HepG2 (cell line): ENCODE data around the gene VPS13C. TPM values are rescaled to one million over a fixed set of nuclear protein-coding genes. Genes with fewer than 3 reads are reported as not detected.

ENCODE experiments used
- ATM ChIP-seq: fragments of 450-650 bp; IDR thresholded peaks from 2 replicates; pipeline ENCODE4 v1.7.1; 2017; ENCODE audit warnings: mild to moderate bottlenecking, borderline replicate concordance
- GZF1 ChIP-seq: sonication (generic); formaldehyde crosslinking; IDR thresholded peaks from 2 replicates; pipeline ENCODE4 v1.5.1; 2020; ENCODE audit warnings: mild to moderate bottlenecking, missing genetic modification reagents
- HNRNPUL1 ChIP-seq: fragments of 200-400 bp; formaldehyde crosslinking; IDR thresholded peaks from 2 replicates; pipeline ENCODE4 v1.6.1; 2017; ENCODE audit warnings: low read depth, mild to moderate bottlenecking, low read length, moderate library complexity
- MXI1 ChIP-seq: IDR thresholded peaks from 3 replicates; pipeline ENCODE4 v1.6.1; 2012; ENCODE audit warnings: low read depth, low read length, inconsistent platforms, borderline replicate concordance
- NFE2L2 ChIP-seq: fragments of 150-350 bp; IDR thresholded peaks from 2 replicates; pipeline ENCODE4 v1.6.1; 2014; ENCODE audit warnings: low read length
- NFIC ChIP-seq: IDR thresholded peaks from 2 replicates; pipeline ENCODE4 v1.6.1; 2012; ENCODE audit warnings: mild to moderate bottlenecking, low read length, inconsistent platforms
- SP140L ChIP-seq: sonication (generic); formaldehyde crosslinking; IDR thresholded peaks from 2 replicates; pipeline ENCODE4 v1.4.0; 2020; ENCODE audit warnings: missing genetic modification reagents, borderline replicate concordance
- SSRP1 ChIP-seq: IDR thresholded peaks from 2 replicates; pipeline ENCODE4 v1.6.1; 2016; ENCODE audit warnings: control low read depth
- ZBTB46 ChIP-seq: sonication (generic); formaldehyde crosslinking; IDR thresholded peaks from 2 replicates; pipeline ENCODE4 v1.4.0; 2020; ENCODE audit warnings: mild to moderate bottlenecking, missing genetic modification reagents, borderline replicate concordance
- ZNF235 ChIP-seq: sonication (generic); formaldehyde crosslinking; IDR thresholded peaks from 2 replicates; pipeline ENCODE4 v1.8.1; 2023; ENCODE audit warnings: mild to moderate bottlenecking, missing genetic modification reagents, borderline replicate concordance
- ZNF256 ChIP-seq: sonication (generic); formaldehyde crosslinking; conservative IDR thresholded peaks from 2 replicates; pipeline ENCODE4 v1.4.0; 2020; ENCODE audit warnings: missing genetic modification reagents
- ZNF333 ChIP-seq: sonication (generic); formaldehyde crosslinking; IDR thresholded peaks from 2 replicates; pipeline ENCODE4 v1.4.0; 2020; ENCODE audit warnings: mild to moderate bottlenecking, missing genetic modification reagents, borderline replicate concordance
- ZNF451 ChIP-seq: sonication (generic); formaldehyde crosslinking; IDR thresholded peaks from 2 replicates; pipeline ENCODE4 v1.5.0; 2020; ENCODE audit warnings: mild to moderate bottlenecking, missing genetic modification reagents
- ZNF484 ChIP-seq: sonication (generic); formaldehyde crosslinking; IDR thresholded peaks from 2 replicates; pipeline ENCODE4 v1.5.1; 2020; ENCODE audit warnings: mild to moderate bottlenecking, low read depth, missing genetic modification reagents, borderline replicate concordance
- ZNF510 ChIP-seq: sonication (generic); formaldehyde crosslinking; IDR thresholded peaks from 2 replicates; pipeline ENCODE4 v1.4.0; 2020; ENCODE audit warnings: low read depth, mild to moderate bottlenecking, missing genetic modification reagents
- ZNF772 ChIP-seq: sonication (generic); formaldehyde crosslinking; IDR thresholded peaks from 2 replicates; pipeline ENCODE4 v1.5.0; 2020; ENCODE audit warnings: mild to moderate bottlenecking, missing genetic modification reagents
- ZNF781 ChIP-seq: sonication (generic); formaldehyde crosslinking; IDR thresholded peaks from 2 replicates; pipeline ENCODE4 v1.5.1; 2020; ENCODE audit warnings: borderline replicate concordance, mild to moderate bottlenecking, missing genetic modification reagents; ENCODE audit errors: not compliant biosample characterization
- ZSCAN20 ChIP-seq: sonication (generic); formaldehyde crosslinking; IDR thresholded peaks from 2 replicates; pipeline ENCODE4 v1.4.0; 2020; ENCODE audit warnings: missing genetic modification reagents, mild to moderate bottlenecking, borderline replicate concordance
- polyA plus RNA-seq, 8 experiments: library from polyadenylated mRNA; depleted of rRNA in 3 of 8; stranded (reverse) in 7 of 8; unstranded in 1 of 8; fragments of >200 nt; fragmentation: Illumina TruSeq in 4 of 8; extraction: Trizol in 4 of 8; gene quantifications; 2 replicates each; pipeline versions ENCODE4 v1.2.1 to v1.2.3, GENCODE V29; 2011 to 2016; ENCODE audit warnings: low read depth in 4 of 8, missing spikeins in 1 of 8, mixed read lengths in 1 of 8; ENCODE audit not compliant: insufficient read depth in 1 of 8
- total RNA-seq, 5 experiments: library from RNA; depleted of rRNA; stranded (reverse); fragments of >200 nt; fragmentation: Illumina TruSeq; extraction: Trizol; gene quantifications; 2 replicates each; pipeline ENCODE4 v1.2.3, GENCODE V29; 2016; ENCODE audit warnings: low read depth in 1 of 5
- TF ChIP-seq, protein P1 (sequence below): sonication (generic); formaldehyde crosslinking; IDR thresholded peaks from 2 replicates; pipeline ENCODE4 v1.4.0; 2020; ENCODE audit warnings: mild to moderate bottlenecking, missing genetic modification reagents
- TF ChIP-seq, protein P2 (sequence below): sonication (generic); formaldehyde crosslinking; IDR thresholded peaks from 2 replicates; pipeline ENCODE4 v1.4.0; 2020; ENCODE audit warnings: missing genetic modification reagents
- TF ChIP-seq, protein P3 (sequence below): sonication (generic); formaldehyde crosslinking; IDR thresholded peaks from 2 replicates; pipeline ENCODE4 v1.4.0; 2020; ENCODE audit warnings: mild to moderate bottlenecking, missing genetic modification reagents
- TF ChIP-seq, protein P4 (sequence below): sonication (generic); formaldehyde crosslinking; IDR thresholded peaks from 2 replicates; pipeline ENCODE4 v1.5.0; 2020; ENCODE audit warnings: mild to moderate bottlenecking, missing genetic modification reagents, borderline replicate concordance

Gene VPS13C
- total and polyA plus RNA-seq, 2 of the 13 experiments (the other 11 are each of a cell fraction or from before 2014, with no cell fraction given): 10.9 to 26.8 TPM

DNA sequence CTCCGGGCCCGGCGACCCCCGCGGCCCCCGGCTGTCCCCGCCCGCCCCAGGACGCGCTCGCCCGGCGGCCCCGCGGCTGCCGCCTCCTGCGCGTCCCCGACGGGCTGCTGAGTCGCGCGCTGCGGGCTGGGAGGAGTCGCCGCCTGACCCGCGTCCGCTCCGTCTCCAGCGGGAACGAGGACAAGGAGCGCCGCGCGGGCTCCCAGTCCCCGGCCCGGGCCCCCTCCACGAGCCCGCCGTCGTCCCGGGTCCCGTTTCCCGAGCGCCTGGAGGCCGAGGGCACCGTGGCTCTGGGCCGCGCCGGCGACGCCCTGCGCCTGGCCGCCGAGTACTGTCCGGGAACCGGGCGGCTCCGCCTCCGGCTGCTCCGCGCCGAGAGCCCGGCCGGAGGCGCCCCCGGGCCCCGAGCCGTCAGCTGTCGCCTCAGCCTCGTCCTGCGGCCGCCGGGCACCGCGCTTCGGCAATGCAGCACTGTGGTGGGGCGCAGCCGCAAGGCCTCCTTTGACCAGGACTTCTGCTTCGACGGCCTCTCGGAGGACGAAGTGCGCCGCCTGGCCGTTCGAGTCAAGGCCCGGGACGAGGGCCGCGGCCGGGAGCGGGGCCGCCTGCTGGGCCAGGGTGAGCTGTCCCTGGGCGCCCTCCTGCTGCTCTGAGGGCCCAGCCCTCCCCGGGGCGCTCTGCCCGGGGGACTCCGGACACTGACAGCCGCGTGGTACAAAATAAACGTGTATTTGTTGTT lies 8.0 kb upstream of the VPS13C start (continued):
- no peak for TF ChIP-seq MXI1
- no peak for TF ChIP-seq ATM
- TF ChIP-seq ZNF451 (CRISPR knock-in tag): peak; percentile 21; the same call in 1 of the 2 replicates
- TF ChIP-seq, protein P1, sequence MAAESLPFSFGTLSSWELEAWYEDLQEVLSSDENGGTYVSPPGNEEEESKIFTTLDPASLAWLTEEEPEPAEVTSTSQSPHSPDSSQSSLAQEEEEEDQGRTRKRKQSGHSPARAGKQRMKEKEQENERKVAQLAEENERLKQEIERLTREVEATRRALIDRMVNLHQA (CRISPR knock-in tag): no peak
- TF ChIP-seq ZNF510: no peak
- no peak for TF ChIP-seq ZSCAN20 (CRISPR knock-in tag)
- TF ChIP-seq, protein P2, sequence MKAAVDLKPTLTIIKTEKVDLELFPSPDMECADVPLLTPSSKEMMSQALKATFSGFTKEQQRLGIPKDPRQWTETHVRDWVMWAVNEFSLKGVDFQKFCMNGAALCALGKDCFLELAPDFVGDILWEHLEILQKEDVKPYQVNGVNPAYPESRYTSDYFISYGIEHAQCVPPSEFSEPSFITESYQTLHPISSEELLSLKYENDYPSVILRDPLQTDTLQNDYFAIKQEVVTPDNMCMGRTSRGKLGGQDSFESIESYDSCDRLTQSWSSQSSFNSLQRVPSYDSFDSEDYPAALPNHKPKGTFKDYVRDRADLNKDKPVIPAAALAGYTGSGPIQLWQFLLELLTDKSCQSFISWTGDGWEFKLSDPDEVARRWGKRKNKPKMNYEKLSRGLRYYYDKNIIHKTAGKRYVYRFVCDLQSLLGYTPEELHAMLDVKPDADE: no peak
- no peak for TF ChIP-seq SP140L
- TF ChIP-seq ZNF256: no peak
- TF ChIP-seq GZF1 (CRISPR knock-in tag): no peak
- no peak for TF ChIP-seq NFIC
- TF ChIP-seq ZNF235 (CRISPR knock-in tag): no peak
- TF ChIP-seq, protein P3, sequence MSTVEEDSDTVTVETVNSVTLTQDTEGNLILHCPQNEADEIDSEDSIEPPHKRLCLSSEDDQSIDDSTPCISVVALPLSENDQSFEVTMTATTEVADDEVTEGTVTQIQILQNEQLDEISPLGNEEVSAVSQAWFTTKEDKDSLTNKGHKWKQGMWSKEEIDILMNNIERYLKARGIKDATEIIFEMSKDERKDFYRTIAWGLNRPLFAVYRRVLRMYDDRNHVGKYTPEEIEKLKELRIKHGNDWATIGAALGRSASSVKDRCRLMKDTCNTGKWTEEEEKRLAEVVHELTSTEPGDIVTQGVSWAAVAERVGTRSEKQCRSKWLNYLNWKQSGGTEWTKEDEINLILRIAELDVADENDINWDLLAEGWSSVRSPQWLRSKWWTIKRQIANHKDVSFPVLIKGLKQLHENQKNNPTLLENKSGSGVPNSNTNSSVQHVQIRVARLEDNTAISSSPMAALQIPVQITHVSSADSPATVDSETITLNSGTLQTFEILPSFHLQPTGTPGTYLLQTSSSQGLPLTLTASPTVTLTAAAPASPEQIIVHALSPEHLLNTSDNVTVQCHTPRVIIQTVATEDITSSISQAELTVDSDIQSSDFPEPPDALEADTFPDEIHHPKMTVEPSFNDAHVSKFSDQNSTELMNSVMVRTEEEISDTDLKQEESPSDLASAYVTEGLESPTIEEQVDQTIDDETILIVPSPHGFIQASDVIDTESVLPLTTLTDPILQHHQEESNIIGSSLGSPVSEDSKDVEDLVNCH (CRISPR knock-in tag): no peak
- no peak for TF ChIP-seq HNRNPUL1
- TF ChIP-seq NFE2L2: no peak
- no peak for TF ChIP-seq ZBTB46 (CRISPR knock-in tag)
- no peak for TF ChIP-seq ZNF781 (CRISPR knock-in tag)
- TF ChIP-seq ZNF772: peak; percentile 30; the same call in 1 of the 2 replicates
- TF ChIP-seq ZNF484: no peak
- TF ChIP-seq SSRP1 (CRISPR knock-in tag): no peak
- TF ChIP-seq, protein P4, sequence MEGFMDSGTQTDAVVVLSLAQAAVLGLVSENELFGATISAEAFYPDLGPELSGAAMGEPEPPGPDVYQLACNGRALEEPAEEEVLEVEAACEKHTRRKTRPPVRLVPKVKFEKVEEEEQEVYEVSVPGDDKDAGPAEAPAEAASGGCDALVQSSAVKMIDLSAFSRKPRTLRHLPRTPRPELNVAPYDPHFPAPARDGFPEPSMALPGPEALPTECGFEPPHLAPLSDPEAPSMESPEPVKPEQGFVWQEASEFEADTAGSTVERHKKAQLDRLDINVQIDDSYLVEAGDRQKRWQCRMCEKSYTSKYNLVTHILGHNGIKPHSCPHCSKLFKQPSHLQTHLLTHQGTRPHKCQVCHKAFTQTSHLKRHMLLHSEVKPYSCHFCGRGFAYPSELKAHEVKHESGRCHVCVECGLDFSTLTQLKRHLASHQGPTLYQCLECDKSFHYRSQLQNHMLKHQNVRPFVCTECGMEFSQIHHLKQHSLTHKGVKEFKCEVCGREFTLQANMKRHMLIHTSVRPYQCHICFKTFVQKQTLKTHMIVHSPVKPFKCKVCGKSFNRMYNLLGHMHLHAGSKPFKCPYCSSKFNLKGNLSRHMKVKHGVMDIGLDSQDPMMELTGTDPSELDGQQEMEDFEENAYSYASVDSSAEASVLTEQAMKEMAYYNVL (CRISPR knock-in tag): no peak
- TF ChIP-seq ZNF333 (CRISPR knock-in tag): no peak
